GM12878 (cell line): ENCODE data around the gene SLC44A3. TPM values are rescaled to one million over a fixed set of nuclear protein-coding genes. Genes with fewer than 3 reads are reported as not detected.

ENCODE experiments used
- ATAC-seq: fragments of 200-7000 bp; cut with Tn5 transposase; 3 replicates; pipeline ENCODE4 v1.9.1; 2020; ENCODE audit warnings: mild to moderate bottlenecking, moderate library complexity
- BruUV-seq: library from RNA; stranded (reverse); fragments of 400-500 nt; replicated peaks from 2 replicates; lab custom pipeline; 2021; lab: Mats Ljungman, UMichigan
- CTCF ChIA-PET: fragments of 300-600 bp; sonication (Branson Sonifier 250); formaldehyde crosslinking; extraction: SDS; loops from one replicate; lab custom pipeline; 2021; ENCODE audit warnings: inconsistent platforms; lab: Yijun Ruan, JAX
- POLR2A ChIA-PET: fragments of 350-600 bp; formaldehyde crosslinking; extraction: SDS; loops from one replicate; lab custom pipeline; 2021; ENCODE audit warnings: inconsistent platforms; lab: Charles Lee
- RAD21 ChIA-PET: fragments of 300-600 bp; sonication (Branson Sonifier 250); formaldehyde crosslinking; loops from one replicate; lab custom pipeline; 2023; ENCODE audit warnings: antibody characterized with exemption; ENCODE audit not compliant: unreplicated experiment; lab: Charles Lee
- SMC1A ChIA-PET: fragments of 300-600 bp; sonication (Branson Sonifier 250); formaldehyde crosslinking; loops from one replicate; lab custom pipeline; 2023; ENCODE audit not compliant: unreplicated experiment, uncharacterized antibody; lab: Charles Lee
- DNase-seq: peaks from one replicate; pipeline ENCODE4 v3.0.0-alpha.2; 2011; ENCODE audit warnings: low read depth, low spot score
- FAIRE-seq: peaks from 3 replicates; lab custom pipeline; 2011; peaks lifted over from hg19 to GRCh38; lab: Jason Lieb, UNC
- H2AFZ ChIP-seq: 2 replicates; pipeline ENCODE4 v1.6.0; 2011; ENCODE audit warnings: low read depth, low read length, control low read depth; ENCODE audit not compliant: control insufficient read depth
- H3K27ac ChIP-seq: 2 replicates; pipeline ENCODE4 v1.5.1; 2011; ENCODE audit warnings: control low read depth; ENCODE audit not compliant: control insufficient read depth, insufficient read depth
- H3K27me3 ChIP-seq, 2 experiments: replicated peaks in 1 of 2; 2 replicates each; pipeline versions ENCODE4 v1.6.0 to v1.6.1; 2011; ENCODE audit warnings: low read length in 1 of 2; ENCODE audit not compliant: control insufficient read depth in 2 of 2, insufficient read depth in 2 of 2
- H3K36me3 ChIP-seq, 2 experiments: 2 replicates each; pipeline ENCODE4 v1.5.1; 2011; ENCODE audit warnings: low read length in 1 of 2; ENCODE audit not compliant: control insufficient read depth in 2 of 2, insufficient read depth in 2 of 2
- H3K4me1 ChIP-seq: 2 replicates; pipeline ENCODE4 v1.6.1; 2011; ENCODE audit warnings: mild to moderate bottlenecking, low read length, moderate library complexity, mixed read lengths; ENCODE audit not compliant: control insufficient read depth, insufficient read depth
- H3K4me2 ChIP-seq: 2 replicates; pipeline ENCODE4 v1.6.0; 2011; ENCODE audit warnings: control low read depth; ENCODE audit not compliant: control insufficient read depth, insufficient read depth
- H3K4me3 ChIP-seq: fragments of 200-600 bp; sonication (generic); 2 replicates; pipeline ENCODE4 v1.5.1; 2016
- H3K79me2 ChIP-seq: 2 replicates; pipeline ENCODE4 v1.6.0; 2011; ENCODE audit warnings: low read length; ENCODE audit not compliant: control insufficient read depth, insufficient read depth
- H3K9ac ChIP-seq: 2 replicates; pipeline ENCODE4 v1.8.0; 2011; ENCODE audit warnings: low read length, control low read depth, mixed read lengths; ENCODE audit not compliant: control insufficient read depth, insufficient read depth
- H3K9me3 ChIP-seq: replicated peaks from 3 replicates; pipeline ENCODE4 v1.5.1; 2011; ENCODE audit warnings: mild to moderate bottlenecking, low read length; ENCODE audit not compliant: control insufficient read depth, insufficient read depth
- H4K20me1 ChIP-seq: 2 replicates; pipeline ENCODE4 v1.6.0; 2011; ENCODE audit not compliant: control insufficient read depth, insufficient read depth
- BCL11A ChIP-seq: IDR thresholded peaks from 2 replicates; pipeline ENCODE4 v1.6.1; 2011; ENCODE audit warnings: low read depth, low read length
- FOXM1 ChIP-seq: IDR thresholded peaks from 2 replicates; pipeline ENCODE4 v1.6.1; 2012; ENCODE audit warnings: low read depth, mild to moderate bottlenecking, inconsistent platforms, low read length, moderate library complexity
- KDM1A ChIP-seq: fragments of 200-600 bp; sonication (generic); IDR thresholded peaks from 2 replicates; pipeline ENCODE4 v1.6.1; 2016; ENCODE audit warnings: borderline replicate concordance
- MTA2 ChIP-seq: fragments of 450-650 bp; IDR thresholded peaks from 2 replicates; pipeline ENCODE4 v1.6.1; 2016; ENCODE audit warnings: low read depth, mild to moderate bottlenecking, moderate library complexity
- PML ChIP-seq: IDR thresholded peaks from 2 replicates; pipeline ENCODE4 v1.6.1; 2012; ENCODE audit warnings: low read length, inconsistent platforms
- SMARCA5 ChIP-seq: fragments of 450-650 bp; IDR thresholded peaks from 2 replicates; pipeline ENCODE4 v1.6.1; 2017; ENCODE audit warnings: mild to moderate bottlenecking
- SREBF2 ChIP-seq: IDR thresholded peaks from 2 replicates; pipeline ENCODE4 v1.6.1; 2012; ENCODE audit warnings: mild to moderate bottlenecking, low read length
- STAT3 ChIP-seq: IDR thresholded peaks from 2 replicates; pipeline ENCODE4 v1.6.1; 2011; ENCODE audit warnings: low read depth, low read length, improper control_type of control experiment
- TARDBP ChIP-seq: IDR thresholded peaks from 2 replicates; pipeline ENCODE4 v1.6.1; 2016; ENCODE audit warnings: borderline replicate concordance
- TCF7 ChIP-seq: IDR thresholded peaks from 2 replicates; pipeline ENCODE4 v1.6.1; 2014; ENCODE audit warnings: antibody characterized with exemption, borderline replicate concordance
- YBX1 ChIP-seq: fragments of 450-650 bp; IDR thresholded peaks from 2 replicates; pipeline ENCODE4 v1.6.1; 2016; ENCODE audit warnings: antibody characterized with exemption
- ZNF217 ChIP-seq: fragments of 450-650 bp; IDR thresholded peaks from 2 replicates; pipeline ENCODE4 v1.6.1; 2017; ENCODE audit warnings: antibody characterized with exemption, mild to moderate bottlenecking
- WGBS: methylation state at CpG from one replicate; pipeline ENCODE4 v1.1.6; 2016; ENCODE audit warnings: low lambda C conversion rate; ENCODE audit not compliant: insufficient replicate concordance, insufficient coverage; ENCODE audit errors: missing lambda C conversion rate; 5-methylcytosine and 5-hydroxymethylcytosine counted together
- in situ Hi-C: fragments of 300-500 bp; cut with MboI; formaldehyde crosslinking; loops from 9 replicates; pipeline ENCODE4 v1.14.3; 2018; ENCODE audit warnings: mixed read lengths
- intact Hi-C: fragments of 100-400 bp; cut with micrococcal nuclease; formaldehyde crosslinking; loops from one replicate; pipeline ENCODE4 v1.14.2; 2022; ENCODE audit not compliant: unreplicated experiment
- polyA plus RNA-seq, 11 experiments: library from polyadenylated mRNA; depleted of rRNA in 4 of 11; unstranded in 6 of 11; stranded (reverse) in 5 of 11; fragments of >200 nt; fragmentation: Nextera tagmentation in 4 of 11; fragmentation: Illumina TruSeq in 1 of 11; extraction: Ambion mirVana in 4 of 11; extraction: Trizol in 1 of 11; gene quantifications; 1 replicate in 1 of 11; 2 replicates in 10 of 11; pipeline versions ENCODE4 v1.2.1 to v1.2.3, GENCODE V29; 2011 to 2016; ENCODE audit warnings: inconsistent platforms in 2 of 11, missing spikeins in 2 of 11, low read depth in 1 of 11
- total RNA-seq, 4 experiments: library from RNA; depleted of rRNA in 3 of 4; stranded (reverse); fragments of >200 nt in 3 of 4; fragmentation: Illumina TruSeq in 1 of 4; extraction: Trizol in 1 of 4; gene quantifications; 2 replicates each; pipeline versions ENCODE4 v1.2.1 to v1.2.3, GENCODE V29; 2013 to 2021
- TF ChIP-seq, protein P1 (sequence below): fragments of 450-650 bp; IDR thresholded peaks from 2 replicates; pipeline ENCODE4 v1.6.1; 2016; ENCODE audit warnings: mild to moderate bottlenecking
- TF ChIP-seq, protein P2 (sequence below): fragments of 450-650 bp; IDR thresholded peaks from 2 replicates; pipeline ENCODE4 v1.6.1; 2017; ENCODE audit warnings: mild to moderate bottlenecking, low read depth, inconsistent platforms; ENCODE audit not compliant: poor library complexity, severe bottlenecking

SLC44A3 gene
- total and polyA plus RNA-seq, 10 of the 15 experiments (the other 5 are each of a cell fraction or from before 2014, with no cell fraction given): not detected

DNA sequence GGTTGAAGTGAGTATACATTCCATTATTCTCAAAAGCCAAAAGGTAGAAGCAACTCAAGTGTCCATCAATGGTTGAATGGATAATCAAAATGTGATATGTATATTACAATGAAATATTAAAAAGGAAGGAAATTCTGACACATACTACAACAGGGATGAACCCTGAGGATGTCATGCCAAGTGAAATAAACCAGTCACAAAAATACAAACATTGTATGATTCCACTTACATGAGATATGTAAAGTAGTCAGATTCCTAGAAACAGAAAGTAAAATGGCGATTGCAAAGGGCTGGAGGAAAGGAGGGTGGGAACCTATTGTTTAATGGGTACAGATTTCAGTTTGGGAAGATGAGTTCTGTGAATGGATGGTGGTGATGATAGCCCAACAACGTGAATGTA lies 5.8 kb downstream of the SLC44A3 start:
- Histone ChIP-seq H3K9me3 (no peaks in the 10 kb centered on the region), H3K4me3 (no peak overlapping the region), H2AFZ (no peak overlapping the region), H3K9ac (no peak overlapping the region), H3K36me3 (no peaks in the 10 kb centered on the region), H3K4me1 (no peaks in the 10 kb centered on the region), H4K20me1 (no peaks in the 10 kb centered on the region), H3K27me3 (peaks cover 3 to 4% of the 10 kb centered on the region in 2 experiments; a peak in 3 of 4 replicates), H3K4me2 (no peak overlapping the region), H3K27ac (no peak overlapping the region), H3K79me2 (no peaks in the 10 kb centered on the region)
- in situ Hi-C loops: no loop called here
- no TSS peak for BruUV-seq
- ATAC-seq: no peak
- no peak for FAIRE-seq
- intact Hi-C loops: no loop called here
- ChIA-PET SMC1A (no interaction called here), RAD21 (interaction anchor here (1.6 kb wide), 1 partner anchor 28 kb away, joined by 3 read pairs; no protein-coding TSS in a partner anchor), POLR2A (no interaction called here), CTCF (no interaction called here)
- TF ChIP-seq BCL11A (no peak), SMARCA5 (no peak), SREBF2 (no peak), KDM1A (no peak), STAT3 (no peak), ZNF217 (no peak), TARDBP (no peak), TCF7 (no peak), FOXM1 (no peak), MTA2 (no peak), PML (no peak), YBX1 (no peak)
- TF ChIP-seq, protein P1, sequence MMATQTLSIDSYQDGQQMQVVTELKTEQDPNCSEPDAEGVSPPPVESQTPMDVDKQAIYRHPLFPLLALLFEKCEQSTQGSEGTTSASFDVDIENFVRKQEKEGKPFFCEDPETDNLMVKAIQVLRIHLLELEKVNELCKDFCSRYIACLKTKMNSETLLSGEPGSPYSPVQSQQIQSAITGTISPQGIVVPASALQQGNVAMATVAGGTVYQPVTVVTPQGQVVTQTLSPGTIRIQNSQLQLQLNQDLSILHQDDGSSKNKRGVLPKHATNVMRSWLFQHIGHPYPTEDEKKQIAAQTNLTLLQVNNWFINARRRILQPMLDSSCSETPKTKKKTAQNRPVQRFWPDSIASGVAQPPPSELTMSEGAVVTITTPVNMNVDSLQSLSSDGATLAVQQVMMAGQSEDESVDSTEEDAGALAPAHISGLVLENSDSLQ: no peak
- TF ChIP-seq, protein P2, sequence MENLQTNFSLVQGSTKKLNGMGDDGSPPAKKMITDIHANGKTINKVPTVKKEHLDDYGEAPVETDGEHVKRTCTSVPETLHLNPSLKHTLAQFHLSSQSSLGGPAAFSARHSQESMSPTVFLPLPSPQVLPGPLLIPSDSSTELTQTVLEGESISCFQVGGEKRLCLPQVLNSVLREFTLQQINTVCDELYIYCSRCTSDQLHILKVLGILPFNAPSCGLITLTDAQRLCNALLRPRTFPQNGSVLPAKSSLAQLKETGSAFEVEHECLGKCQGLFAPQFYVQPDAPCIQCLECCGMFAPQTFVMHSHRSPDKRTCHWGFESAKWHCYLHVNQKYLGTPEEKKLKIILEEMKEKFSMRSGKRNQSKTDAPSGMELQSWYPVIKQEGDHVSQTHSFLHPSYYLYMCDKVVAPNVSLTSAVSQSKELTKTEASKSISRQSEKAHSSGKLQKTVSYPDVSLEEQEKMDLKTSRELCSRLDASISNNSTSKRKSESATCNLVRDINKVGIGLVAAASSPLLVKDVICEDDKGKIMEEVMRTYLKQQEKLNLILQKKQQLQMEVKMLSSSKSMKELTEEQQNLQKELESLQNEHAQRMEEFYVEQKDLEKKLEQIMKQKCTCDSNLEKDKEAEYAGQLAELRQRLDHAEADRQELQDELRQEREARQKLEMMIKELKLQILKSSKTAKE: no peak
- 11% methylated on average over 2 of the region's 2 CpGs for WGBS
- DNase-seq: no peak
